Measurements from ENCODE around the gene BAX.

Gene BAX

DNA sequence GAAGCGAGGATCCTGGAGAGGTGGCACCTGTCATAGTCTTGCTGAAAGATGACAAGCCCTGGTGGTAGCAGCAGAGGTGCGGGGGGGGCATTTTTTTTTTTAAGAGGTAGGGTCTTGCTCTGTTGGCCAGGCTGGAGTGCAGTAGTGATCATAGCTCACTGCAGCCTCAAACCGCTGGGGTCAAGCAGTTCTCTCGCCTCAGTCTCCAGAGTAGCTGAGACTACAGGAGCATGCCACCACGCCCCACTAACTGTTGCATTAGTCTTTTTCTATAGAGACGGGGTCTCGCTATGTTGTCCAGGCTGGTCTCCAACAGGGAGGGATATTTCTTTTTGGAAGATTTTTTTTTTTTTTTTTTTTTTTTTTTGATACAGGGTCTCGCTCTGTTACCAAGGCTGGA, 3.3 kb downstream of the BAX start:
- H3K9ac ChIP-seq (ENCODE audit: insufficient read length, low read depth) = no peak overlapping the region
- peaks cover 39% of the 10 kb centered on the region for H3K36me3 ChIP-seq (ENCODE audit: insufficient read depth, insufficient read length, low read length)
- TF ChIP-seq SUZ12 (IDR thresholded peaks at IDR 0.05; ENCODE audit: extremely low read depth, insufficient read depth, insufficient read length) = no peak
- TF ChIP-seq YY1 (IDR thresholded peaks at IDR 0.05; ENCODE audit: insufficient read depth, insufficient read length) = no peak
- H3K9me3 ChIP-seq (ENCODE audit: insufficient read depth, low read length) = no peaks in the 10 kb centered on the region
- no peak overlapping the region for H3K4me3 ChIP-seq (ENCODE audit: insufficient read length, low read depth)
- H3K4me1 ChIP-seq (ENCODE audit: insufficient read depth, insufficient read length) = peaks cover 6% of the 10 kb centered on the region
- no peaks in the 10 kb centered on the region for H3K27me3 ChIP-seq (ENCODE audit: insufficient read depth, insufficient read length)
- no peak for DNase-seq (ENCODE audit: low read depth, low spot score)

DNA sequence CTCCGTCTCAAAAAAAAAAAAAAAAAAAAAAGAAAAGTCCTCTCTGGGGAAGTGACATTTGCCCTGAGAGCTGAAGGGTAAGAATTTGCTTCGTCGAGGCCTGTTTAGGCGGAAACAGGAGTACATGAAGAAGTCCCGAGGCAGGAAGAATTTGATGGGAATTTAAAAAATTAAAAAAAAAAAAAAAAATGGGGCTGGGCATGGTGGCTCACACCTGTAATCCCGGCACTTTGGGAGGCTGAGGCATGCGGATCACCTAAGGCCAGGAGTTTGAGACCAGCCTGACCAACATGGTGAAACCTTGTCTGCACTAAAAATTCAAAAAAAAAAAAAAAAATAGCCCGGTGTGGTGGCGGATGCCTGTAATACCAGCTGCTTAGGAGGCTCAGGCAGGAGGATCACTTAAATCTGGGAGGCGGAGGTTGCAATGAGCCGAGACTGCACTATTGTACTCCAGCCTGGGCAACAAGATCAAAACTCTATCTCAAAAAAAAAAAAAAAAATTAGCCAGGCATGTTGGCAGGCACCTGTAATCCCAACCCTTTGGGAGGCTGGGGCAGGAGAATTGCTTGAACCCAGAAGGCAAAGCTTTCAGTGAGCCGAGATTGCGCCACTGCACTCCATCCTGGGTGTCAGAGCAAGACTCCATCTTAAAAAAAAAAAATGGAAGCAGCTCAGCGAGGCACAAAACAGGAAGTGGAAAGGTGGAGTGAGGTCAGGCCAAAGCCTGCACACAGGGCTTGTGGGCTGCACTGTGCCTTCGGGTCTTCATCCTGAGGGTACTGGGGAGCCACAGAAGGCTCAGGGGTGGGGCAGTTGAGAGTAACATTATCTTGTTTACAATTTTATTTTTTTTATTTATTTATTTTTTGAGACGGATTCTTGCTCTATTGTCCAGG, 4.9 kb downstream of the BAX start:
- Histone ChIP-seq H3K4me1 (ENCODE audit: insufficient read depth, insufficient read length) (peaks cover 6% of the 10 kb centered on the region), H3K9me3 (ENCODE audit: insufficient read depth, low read length) (no peaks in the 10 kb centered on the region), H3K9ac (ENCODE audit: insufficient read length, low read depth) (no peak overlapping the region), H3K4me3 (ENCODE audit: insufficient read length, low read depth) (no peak overlapping the region), H3K36me3 (ENCODE audit: insufficient read depth, insufficient read length, low read length) (peaks cover 39% of the 10 kb centered on the region), H3K27me3 (ENCODE audit: insufficient read depth, insufficient read length) (no peaks in the 10 kb centered on the region)
- TF ChIP-seq ZNF274 (IDR thresholded peaks at IDR 0.05; ENCODE audit: low read depth, low read length) = no peak
- no peak for TF ChIP-seq SUZ12 (IDR thresholded peaks at IDR 0.05; ENCODE audit: extremely low read depth, insufficient read depth, insufficient read length)
- TF ChIP-seq YY1 (IDR thresholded peaks at IDR 0.05; ENCODE audit: insufficient read depth, insufficient read length) = no peak
- no peak for DNase-seq (ENCODE audit: low read depth, low spot score)

DNA sequence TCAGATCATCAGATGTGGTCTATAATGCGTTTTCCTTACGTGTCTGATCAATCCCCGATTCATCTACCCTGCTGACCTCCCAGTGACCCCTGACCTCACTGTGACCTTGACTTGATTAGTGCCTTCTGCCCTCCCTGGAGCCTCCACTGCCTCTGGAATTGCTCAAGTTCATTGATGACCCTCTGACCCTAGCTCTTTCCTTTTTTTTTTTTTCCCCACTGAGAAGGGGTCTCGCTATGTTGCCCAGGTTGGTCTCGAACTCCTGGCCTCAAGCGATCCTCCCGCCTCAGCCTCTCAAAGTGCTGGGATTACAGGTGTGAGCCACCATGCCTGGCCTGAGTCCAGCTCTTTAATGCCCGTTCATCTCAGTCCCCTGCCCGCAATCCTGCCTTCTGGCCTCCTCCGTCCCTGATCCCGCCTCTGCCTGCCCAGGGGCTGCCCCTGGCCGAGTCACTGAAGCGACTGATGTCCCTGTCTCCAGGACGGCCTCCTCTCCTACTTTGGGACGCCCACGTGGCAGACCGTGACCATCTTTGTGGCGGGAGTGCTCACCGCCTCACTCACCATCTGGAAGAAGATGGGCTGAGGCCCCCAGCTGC, 6.5 kb downstream of the BAX start:
- TF ChIP-seq YY1 (IDR thresholded peaks at IDR 0.05; ENCODE audit: insufficient read depth, insufficient read length) (no peak), ZNF274 (IDR thresholded peaks at IDR 0.05; ENCODE audit: low read depth, low read length) (no peak), SUZ12 (IDR thresholded peaks at IDR 0.05; ENCODE audit: extremely low read depth, insufficient read depth, insufficient read length) (no peak)
- Histone ChIP-seq H3K27me3 (ENCODE audit: insufficient read depth, insufficient read length) (no peaks in the 10 kb centered on the region), H3K4me3 (ENCODE audit: insufficient read length, low read depth) (no peak overlapping the region), H3K9me3 (ENCODE audit: insufficient read depth, low read length) (no peaks in the 10 kb centered on the region; the same call in 1 of the 2 replicates), H3K4me1 (ENCODE audit: insufficient read depth, insufficient read length) (peaks cover 3% of the 10 kb centered on the region), H3K36me3 (ENCODE audit: insufficient read depth, insufficient read length, low read length) (peaks cover 40% of the 10 kb centered on the region), H3K9ac (ENCODE audit: insufficient read length, low read depth) (no peak overlapping the region)
- no peak for DNase-seq (ENCODE audit: low read depth, low spot score)

DNA sequence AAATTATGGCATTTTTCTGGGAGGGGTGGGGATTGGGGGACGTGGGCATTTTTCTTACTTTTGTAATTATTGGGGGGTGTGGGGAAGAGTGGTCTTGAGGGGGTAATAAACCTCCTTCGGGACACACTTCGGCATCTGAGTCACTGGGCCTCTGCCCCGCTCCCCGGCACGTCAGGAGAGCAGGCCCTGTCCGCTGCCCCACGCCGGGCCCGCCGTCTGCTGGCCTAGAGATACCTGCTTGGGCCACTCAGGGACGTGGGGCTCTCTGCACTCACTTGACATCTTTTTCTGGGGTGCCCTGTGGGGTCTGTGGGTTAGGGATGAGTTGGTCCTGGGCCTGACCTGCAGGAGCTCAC, 7.0 kb downstream of the BAX start:
- Histone ChIP-seq H3K27me3 (ENCODE audit: insufficient read depth, insufficient read length) (no peaks in the 10 kb centered on the region), H3K36me3 (ENCODE audit: insufficient read depth, insufficient read length, low read length) (peaks cover 41% of the 10 kb centered on the region), H3K4me1 (ENCODE audit: insufficient read depth, insufficient read length) (peaks cover 1% of the 10 kb centered on the region), H3K9ac (ENCODE audit: insufficient read length, low read depth) (no peak overlapping the region), H3K9me3 (ENCODE audit: insufficient read depth, low read length) (no peaks in the 10 kb centered on the region; the same call in 1 of the 2 replicates), H3K4me3 (ENCODE audit: insufficient read length, low read depth) (no peak overlapping the region)
- no peak for TF ChIP-seq SUZ12 (IDR thresholded peaks at IDR 0.05; ENCODE audit: extremely low read depth, insufficient read depth, insufficient read length)
- TF ChIP-seq YY1 (IDR thresholded peaks at IDR 0.05; ENCODE audit: insufficient read depth, insufficient read length) = no peak
- no peak for TF ChIP-seq ZNF274 (IDR thresholded peaks at IDR 0.05; ENCODE audit: low read depth, low read length)
- no peak for DNase-seq (ENCODE audit: low read depth, low spot score)

DNA sequence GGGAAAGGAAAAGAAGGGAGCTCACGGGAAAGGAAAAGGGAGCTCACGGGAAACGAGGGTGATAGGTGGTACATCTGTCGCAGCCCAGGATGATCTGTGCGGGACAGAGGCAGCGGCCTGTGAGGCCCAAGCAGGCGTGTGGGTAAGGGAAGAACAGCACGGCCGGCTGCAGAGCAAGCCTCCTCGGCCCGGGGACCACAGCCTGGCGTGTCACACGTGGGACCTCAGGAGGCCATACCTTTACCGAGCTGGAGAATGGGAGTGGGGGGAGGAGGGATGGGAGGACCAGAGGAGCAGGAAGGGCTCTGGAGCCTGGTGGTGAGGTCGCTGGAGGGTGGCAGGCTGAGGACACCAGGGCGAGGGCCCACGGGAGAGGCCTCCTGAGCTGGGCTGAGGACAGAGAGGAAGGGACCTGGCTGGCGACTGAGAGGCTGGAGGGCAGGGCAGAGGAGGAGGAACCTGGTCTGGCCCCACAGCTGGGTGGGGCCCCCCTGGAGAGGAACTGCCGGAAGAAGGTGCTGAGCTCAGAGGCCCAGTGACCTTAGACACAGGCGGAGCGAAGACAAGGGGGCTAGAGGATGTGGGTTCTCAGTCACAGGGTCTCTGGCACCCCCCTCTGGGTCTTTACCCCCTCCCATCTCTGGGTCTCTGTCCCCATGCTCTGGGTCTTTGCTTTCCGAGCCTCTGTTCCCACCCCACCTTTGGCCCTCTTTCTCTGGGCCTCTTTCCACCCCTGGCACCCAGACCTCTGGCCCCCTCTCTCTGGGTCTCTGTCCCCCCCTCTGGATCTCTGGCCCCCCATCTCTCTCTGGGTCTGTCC, 7.6 kb downstream of the BAX start:
- no peak for DNase-seq (ENCODE audit: low read depth, low spot score)
- H3K4me1 ChIP-seq (ENCODE audit: insufficient read depth, insufficient read length) = peaks cover 1% of the 10 kb centered on the region
- no peak for TF ChIP-seq ZNF274 (IDR thresholded peaks at IDR 0.05; ENCODE audit: low read depth, low read length)
- TF ChIP-seq SUZ12 (IDR thresholded peaks at IDR 0.05; ENCODE audit: extremely low read depth, insufficient read depth, insufficient read length) = no peak
- no peak for TF ChIP-seq YY1 (IDR thresholded peaks at IDR 0.05; ENCODE audit: insufficient read depth, insufficient read length)

DNA sequence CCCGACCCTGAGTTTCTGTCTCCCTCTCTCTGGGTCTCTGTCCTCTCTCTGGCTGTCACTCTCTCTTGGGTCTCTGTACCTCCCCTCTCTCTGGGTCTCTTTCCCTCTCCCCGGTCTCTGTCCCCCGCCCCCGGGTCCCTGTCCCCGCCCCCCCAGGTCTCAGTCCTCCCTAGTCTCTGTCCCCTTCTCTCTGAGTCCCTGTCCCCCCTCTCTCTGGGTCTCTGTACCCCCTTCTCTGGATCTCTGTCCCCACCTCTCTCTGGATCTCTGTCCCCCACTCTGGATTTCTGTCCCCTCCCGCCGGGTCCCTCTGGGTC, 8.1 kb downstream of the BAX start:
- Histone ChIP-seq H3K4me3 (ENCODE audit: insufficient read length, low read depth) (no peak overlapping the region), H3K9me3 (ENCODE audit: insufficient read depth, low read length) (no peaks in the 10 kb centered on the region; the same call in 1 of the 2 replicates), H3K36me3 (ENCODE audit: insufficient read depth, insufficient read length, low read length) (peaks cover 36% of the 10 kb centered on the region)

More for the DNA sequence above, 7.6 kb downstream of the BAX start:
- Histone ChIP-seq H3K9me3 (ENCODE audit: insufficient read depth, low read length) (no peaks in the 10 kb centered on the region; the same call in 1 of the 2 replicates), H3K9ac (ENCODE audit: insufficient read length, low read depth) (peak overlapping the region; percentile 44), H3K4me3 (ENCODE audit: insufficient read length, low read depth) (no peak overlapping the region), H3K36me3 (ENCODE audit: insufficient read depth, insufficient read length, low read length) (peaks cover 41% of the 10 kb centered on the region), H3K27me3 (ENCODE audit: insufficient read depth, insufficient read length) (no peaks in the 10 kb centered on the region)

More for the DNA sequence above, 8.1 kb downstream of the BAX start:
- Histone ChIP-seq H3K4me1 (ENCODE audit: insufficient read depth, insufficient read length) (peaks cover 1% of the 10 kb centered on the region), H3K27me3 (ENCODE audit: insufficient read depth, insufficient read length) (no peaks in the 10 kb centered on the region), H3K9ac (ENCODE audit: insufficient read length, low read depth) (peak overlapping the region; percentile 44)
- TF ChIP-seq ZNF274 (IDR thresholded peaks at IDR 0.05; ENCODE audit: low read depth, low read length) (no peak), YY1 (IDR thresholded peaks at IDR 0.05; ENCODE audit: insufficient read depth, insufficient read length) (no peak), SUZ12 (IDR thresholded peaks at IDR 0.05; ENCODE audit: extremely low read depth, insufficient read depth, insufficient read length) (no peak)
- DNase-seq (ENCODE audit: low read depth, low spot score) = no peak
